Skin of body (tissue), 2 donors: ENCODE data around the gene CHST15. TPM values are rescaled to one million over a fixed set of nuclear protein-coding genes. Genes with fewer than 3 reads are reported as not detected.

Experiments
- DNase-seq: peaks from one replicate; lab custom pipeline; 2025; lab: John Stamatoyannopoulos, UW
- total RNA-seq: library from RNA; depleted of rRNA; stranded (reverse); fragments of >200 nt; gene quantifications from one replicate; pipeline ENCODE4 v1.2.3, GENCODE V29; 2014

The CHST15 gene
- total RNA-seq, 1 donor from 2014 or later: 16.5 TPM

DNA sequence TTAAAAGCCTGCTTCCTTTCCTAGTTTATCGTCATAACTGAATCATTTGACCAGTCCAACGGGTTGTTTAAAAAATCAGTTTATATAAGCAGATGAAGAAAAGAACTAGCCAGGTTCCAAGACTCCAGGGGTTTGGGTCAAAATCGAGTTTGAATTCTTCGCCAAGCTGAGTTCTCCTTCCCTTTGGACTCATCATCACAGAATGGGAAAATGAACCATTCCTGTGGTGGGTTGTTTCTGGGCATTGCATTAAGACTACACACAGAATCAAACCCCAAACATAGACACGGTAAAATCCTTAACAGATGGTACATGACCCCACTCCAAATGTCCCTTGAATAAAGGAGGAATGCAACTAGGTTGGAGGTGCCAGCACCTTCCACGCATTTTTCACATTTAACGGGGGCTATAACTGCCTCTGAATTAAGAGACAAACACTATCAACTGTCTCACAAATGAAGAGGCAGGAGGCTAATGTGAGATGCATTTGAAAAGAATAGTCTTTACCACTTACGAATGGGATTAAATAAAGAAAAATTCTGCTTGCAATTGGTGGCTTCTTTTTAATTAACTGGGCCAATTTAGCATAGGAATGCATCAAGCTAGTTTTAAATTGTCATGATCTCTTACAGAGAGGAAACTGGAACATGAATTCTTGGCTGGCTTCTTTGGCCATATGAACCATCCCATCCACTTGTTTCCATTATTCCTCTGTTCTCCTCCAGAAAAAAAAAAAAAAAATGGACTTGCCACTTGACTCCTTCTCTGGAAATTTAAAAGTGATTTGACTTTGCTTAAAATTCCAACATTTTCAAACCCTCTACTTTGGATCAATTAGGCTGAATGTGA lies 61.1 kb downstream of the CHST15 start:
- DNase-seq: no peak

DNA sequence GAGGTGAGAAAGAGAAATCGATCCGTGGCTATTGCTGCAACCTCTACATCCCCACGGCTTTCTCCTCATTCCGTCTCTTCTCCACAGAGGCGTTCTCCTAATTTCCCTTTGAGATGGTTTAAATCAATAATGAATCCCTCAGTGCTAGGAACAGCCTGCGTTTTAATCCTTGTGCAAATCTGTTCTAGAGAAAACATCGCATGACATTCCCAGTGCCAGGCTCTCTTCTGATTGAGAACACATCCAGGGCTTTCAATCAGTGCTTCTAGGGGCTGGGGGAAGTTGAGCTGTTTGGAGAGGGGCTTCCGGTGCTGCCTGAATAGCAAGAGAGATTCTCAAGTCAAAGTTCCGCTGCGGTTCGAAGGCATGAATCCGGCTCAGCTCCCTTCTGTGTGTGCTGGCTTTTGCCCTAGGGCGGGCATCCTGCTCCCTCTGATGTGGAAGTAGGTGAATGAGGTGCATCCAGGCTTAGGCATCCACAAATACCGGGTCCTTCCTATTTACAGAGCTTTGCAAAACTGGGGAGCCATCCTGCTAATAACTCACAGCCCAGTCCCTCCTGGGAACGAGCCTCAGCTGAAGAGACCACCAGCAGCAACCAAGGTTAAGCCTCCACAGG lies 62.8 kb downstream of the CHST15 start:
- no peak for DNase-seq

DNA sequence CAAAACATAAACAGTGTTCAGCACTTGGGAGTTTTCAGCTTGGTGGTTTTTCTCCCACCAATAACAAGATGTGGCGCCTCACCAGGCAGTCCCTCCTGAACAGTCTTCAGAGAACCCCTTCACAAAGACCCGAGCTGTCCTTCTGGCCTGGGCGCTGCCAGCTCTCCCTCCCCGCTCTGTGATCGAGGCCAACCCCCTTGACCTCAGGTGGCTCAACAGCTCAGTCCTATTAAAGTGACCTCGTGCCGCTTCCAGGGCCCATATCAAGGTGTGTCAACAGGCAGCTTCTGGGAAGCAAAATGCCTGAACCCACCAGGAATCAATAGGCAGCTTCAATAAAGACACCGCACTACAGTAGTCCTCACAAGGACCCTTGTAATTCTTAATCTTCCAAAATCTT lies 63.3 kb downstream of the CHST15 start:
- no peak for DNase-seq

GRCh38 chr10:124029559-124029958 lies 63.8 kb downstream of the CHST15 start:
- DNase-seq: no peak

DNA sequence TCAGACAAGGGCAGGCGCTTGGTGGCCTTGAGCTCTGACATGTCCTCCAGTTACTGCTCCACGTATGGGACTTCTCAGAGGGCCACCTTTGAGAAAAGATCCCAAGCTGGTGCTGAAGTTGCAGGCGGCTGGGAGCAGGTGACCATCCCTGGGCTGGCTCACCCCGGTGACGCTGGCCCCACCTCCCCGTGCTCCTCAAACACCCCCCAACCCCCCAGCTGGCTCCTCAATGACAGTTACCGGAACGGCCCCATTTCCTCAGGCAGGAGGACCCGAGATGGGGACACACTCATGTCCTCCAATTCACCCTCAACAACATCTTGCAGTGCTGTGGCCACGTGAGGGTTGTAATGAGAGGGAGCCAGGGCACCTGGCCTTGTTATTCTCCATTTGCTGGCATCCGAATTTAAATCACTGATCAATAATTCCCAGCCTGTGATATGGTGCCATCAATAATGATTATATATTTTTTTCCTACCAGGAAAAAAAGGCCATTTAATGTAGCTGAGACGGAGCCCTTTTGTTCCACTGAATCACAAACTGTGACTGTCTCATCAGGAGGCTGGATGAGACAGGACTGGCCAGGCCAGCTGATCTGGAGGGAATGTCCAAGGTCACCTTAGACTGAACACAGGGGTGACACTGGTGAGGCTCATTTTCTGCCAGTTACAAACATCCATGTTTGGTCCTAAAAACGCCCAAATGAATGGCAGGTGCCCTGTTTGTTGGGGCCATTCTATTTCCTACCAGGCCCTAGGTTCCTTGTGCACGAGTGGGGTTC lies 64.5 kb downstream of the CHST15 start:
- no peak for DNase-seq

DNA sequence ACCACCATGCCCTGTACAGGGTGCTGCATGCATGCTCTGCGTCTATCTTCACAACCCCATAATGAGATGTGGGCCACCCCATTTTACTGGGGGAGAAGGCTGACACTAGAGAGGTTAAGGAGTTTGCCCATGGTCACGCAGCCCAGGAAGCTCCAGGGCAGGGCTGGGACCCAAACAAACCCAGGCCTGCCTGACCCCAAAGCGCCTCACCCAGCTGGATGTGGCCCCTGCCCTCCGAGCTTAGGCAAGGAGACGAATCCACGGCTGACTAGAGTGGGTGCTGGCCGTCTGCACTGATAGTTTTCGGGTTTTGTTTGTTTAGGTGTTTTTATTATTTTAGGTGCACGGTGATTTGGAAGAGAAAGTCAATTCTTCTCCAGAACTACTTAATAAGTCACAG lies 65.7 kb downstream of the CHST15 start:
- no peak for DNase-seq

DNA sequence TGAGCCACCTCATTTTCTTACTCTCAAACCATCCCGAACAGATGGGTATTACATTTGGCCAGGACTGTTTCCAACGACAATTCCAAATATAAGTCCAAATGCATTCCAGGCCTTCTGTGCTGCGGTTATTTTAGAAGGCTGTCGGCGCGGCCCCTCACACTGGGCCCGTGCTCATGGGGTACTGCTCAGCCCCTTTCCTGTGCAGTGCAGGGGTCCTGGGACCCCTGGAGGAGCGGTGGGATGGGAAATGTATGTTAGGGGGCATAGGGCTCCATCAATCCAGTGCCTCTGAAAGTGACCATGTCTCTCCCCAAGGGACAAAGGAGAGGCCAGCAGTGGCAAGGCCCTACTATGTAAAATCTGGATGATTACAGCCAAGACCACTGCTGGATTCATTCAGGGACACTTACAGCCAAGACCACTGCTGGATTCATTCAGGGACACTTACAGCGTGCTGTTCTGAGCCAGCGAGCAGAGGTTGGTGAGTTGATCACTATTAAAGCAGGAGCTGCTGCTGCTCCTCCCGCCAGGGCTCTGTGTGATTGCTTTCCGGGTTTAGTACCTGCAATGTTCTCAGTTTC lies 66.3 kb downstream of the CHST15 start:
- DNase-seq: peak; percentile 12

GRCh38 chr10:124026589-124026939 lies 66.8 kb downstream of the CHST15 start:
- no peak for DNase-seq

DNA sequence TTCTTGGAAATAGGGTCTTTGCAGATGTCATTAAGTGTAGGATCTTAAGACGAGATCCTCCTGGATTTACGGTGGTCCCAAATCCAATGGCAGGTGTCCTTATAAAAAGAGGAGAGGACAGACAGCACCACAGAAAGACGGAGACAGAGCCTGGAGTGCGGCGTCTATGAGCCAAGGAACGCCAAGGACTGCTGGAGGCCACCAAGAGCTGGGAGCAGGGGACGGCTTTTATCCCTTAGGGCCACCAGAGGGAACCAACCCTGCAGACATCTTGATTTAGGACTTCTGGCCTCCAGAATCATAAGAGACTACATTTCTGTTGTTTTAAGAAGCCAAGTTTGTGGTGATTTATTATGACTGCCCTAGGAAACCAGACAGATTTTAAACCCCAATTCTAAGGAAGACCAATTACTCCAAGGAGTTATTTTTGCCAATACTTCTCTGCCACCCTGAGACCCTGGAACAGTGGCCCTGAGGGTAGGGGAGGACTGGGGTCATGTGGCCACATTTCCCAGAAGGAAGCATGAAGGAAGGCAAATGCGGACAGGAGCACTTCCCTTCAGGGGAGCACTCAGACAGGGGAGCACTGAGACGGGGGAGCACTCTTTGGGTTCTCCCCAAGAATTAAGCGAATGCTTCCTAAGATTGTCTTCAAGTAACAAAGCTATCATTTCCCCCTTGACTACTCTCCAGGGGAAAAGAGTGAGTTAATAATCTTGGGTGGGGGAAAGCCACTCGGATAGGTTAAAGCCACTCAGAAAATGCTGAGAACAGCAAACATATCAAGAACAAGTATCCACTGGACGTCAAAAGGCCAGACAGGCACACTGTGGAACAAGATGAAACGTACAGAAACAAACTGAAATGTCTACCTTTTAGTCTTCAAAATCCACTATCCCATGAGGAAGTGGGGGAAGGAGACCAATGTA lies 67.5 kb downstream of the CHST15 start:
- DNase-seq: peak; percentile 19

DNA sequence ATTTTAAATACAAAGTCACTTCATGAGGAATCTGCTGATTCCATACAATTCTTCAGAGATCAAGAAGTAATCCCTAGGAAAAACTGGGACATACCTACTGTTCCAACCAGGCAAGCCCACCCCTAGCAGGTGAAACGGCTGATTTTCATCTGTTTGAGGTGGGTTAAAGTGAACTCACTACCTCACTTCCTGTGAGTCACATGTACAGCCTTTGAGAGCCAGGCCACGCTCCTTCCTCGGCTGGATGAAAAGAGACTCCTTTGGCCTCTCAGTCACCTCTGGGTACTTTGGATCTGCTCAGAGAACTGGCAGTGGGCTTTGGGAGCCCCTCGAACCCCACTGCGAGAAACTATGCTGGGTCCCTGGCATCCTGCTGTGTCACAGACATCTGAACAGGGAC lies 68.2 kb downstream of the CHST15 start:
- no peak for DNase-seq

DNA sequence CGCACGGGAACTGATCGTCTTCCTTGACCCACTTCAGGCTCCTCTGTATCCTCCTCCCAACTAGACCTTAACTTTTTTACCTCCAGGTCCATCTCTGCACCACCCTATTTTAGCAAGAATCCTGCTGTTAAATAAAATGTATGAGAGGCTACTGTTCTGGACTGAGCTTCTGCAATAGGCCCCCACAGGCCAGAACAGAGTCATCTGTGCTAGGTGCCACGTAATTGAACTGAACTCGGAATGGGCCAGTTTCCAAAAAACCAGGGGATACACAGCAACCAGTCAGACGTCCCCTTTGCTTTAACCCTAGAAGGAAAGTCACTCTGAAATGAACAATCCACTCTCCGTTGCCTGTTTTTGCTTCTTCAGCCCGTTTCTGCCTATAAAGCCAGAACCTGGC lies 71.3 kb downstream of the CHST15 start:
- no peak for DNase-seq

- no peak for DNase-seq
Measured at GRCh38 chr10:124020981-124021815, 72.2 kb downstream of the CHST15 start.

GRCh38 chr10:124019886-124020797 lies 73.3 kb downstream of the CHST15 start:
- DNase-seq: no peak

DNA sequence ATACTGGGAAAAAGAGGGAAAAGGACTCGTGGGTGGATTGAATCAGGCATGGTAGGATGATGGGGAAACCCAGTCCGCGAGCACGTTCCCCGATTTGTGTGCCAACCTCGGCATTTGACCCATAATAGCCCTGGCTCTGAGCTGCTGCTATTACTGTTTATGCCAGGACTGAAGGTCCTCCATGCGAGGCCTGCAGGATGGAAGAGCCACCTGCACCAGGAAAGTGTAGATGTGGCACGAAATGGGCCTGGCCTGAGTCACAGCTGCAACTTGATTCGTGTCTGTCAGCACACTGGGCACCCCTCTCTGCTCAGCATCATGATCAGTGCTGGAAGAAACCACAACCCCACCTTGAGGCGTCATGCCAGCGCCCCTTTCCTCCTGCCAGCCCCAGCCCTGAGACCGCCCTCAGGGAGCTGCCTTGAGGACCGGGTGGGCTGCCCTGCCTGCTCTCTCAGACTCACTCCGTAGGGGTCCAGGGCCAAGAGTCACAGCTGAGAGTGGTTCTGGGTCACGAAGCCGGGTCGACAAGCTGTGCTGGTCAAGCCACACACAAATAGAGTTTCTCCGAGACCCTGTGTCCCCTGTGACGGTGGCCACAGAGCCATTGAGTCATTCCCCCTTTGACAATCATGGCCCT lies 74.4 kb downstream of the CHST15 start:
- DNase-seq: no peak

GRCh38 chr10:124017729-124018128 lies 75.7 kb downstream of the CHST15 start:
- DNase-seq: no peak

GRCh38 chr10:124016804-124017375 lies 76.5 kb downstream of the CHST15 start:
- DNase-seq: no peak

DNA sequence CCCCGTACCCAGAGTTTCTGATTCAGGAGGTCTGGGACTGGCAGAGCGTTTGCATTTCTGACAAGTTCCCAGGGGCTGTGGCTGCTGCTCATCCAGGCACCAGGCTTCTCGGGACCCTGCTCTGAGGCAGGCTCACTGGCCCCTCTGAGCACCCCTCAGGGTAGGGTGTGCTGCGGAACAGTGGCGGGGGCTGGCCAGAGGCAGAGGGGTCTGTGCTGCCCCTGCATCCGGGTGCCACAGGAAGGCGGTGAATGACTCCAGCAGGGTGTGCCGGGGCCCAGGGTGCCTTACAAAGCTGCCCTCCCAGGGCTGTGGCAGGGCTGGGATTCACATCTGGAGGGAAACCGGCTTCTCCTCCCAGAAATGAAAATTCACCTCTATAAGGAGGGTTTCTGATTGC lies 77.4 kb downstream of the CHST15 start:
- no peak for DNase-seq
